NCI-H2107 treated with DMSO at 0.1 percent for 48 hours (cell line): ENCODE measurements around the gene ACOT7.
"Not testable (repeated sequence)": the region's sequence is repeated elsewhere in the genome, so short reads cannot be mapped to it uniquely, and the experiment has no call there.

ENCODE experiments used
- DNase-seq: peaks from one replicate; lab custom pipeline; 2025; ENCODE audit not compliant: unreplicated experiment; lab: John Stamatoyannopoulos, UW

The ACOT7 gene

GRCh38 chr1:6365047-6365446 is 28.5 kb downstream of the ACOT7 start:
- no peak for DNase-seq

DNA sequence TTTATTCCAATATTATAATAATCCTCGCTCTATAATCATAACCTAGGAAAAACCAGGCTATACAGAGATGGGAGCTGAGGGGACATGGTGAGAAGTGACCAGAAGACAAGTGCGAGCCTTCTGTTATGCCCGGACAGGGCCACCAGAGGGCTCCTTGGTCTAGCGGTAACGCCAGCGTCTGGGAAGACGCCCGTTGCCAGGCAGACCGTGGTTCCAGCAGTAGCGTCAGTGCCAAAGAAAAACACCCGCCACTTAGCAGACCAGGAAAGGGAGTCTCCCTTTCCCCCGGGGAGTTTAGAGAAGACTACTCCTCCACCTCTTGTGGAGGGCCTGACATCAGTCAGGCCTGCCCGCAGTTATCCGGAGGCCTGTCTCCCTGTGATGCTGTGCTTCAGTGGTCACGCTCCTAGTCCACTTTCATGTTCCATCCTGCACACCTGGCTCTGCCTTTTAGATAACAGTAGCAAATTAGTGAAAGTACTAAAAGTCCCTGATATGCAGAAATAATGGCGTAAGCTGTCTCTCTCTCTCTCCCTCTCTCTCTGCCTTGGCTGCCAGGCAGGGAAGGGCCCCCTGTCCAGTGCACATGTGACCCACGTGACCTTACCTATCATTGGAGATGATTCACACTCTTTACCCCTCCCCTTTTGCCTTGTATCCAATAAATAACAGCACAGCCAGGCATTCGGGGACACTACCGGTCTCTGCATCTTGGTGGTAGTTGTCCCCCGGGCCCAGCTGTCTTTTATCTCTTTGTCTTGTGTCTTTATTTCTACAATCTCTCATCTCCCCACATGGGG is 30.3 kb downstream of the ACOT7 start:
- not testable (repeated sequence) for DNase-seq

DNA sequence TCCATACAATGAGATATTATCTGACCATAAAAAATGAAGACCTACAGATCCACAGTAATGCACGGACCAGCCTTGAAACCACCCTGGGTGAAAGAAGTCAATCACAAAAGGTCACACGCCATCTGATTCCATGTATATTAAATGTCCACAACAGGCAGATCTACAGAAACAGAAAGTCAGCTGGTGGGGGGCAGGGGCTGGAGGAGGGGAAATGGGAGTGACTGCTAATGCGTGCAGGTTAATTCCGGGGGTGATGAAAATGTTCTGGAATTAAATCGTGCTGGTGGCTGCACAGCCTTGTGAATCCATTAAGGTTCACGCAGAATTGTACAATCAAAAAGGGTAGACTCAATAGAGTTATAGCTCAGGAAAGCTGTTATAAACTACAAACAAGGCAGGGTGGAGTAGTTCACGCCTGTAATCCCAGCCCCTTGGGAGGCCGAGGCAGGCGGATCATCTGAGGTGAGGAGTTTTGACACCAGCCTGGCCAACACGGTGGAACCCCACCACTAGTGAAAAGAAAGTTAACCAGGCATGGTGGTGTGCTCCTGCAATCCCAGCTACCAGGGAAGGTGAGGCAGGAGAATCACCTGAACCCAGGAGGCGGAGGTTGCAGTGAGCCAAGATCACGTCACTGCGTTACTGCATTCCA is 32.3 kb downstream of the ACOT7 start:
- DNase-seq: no peak

- DNase-seq: no peak
Measured at GRCh38 chr1:6360517-6361070, 33.0 kb downstream of the ACOT7 start.

GRCh38 chr1:6360117-6360496 is 33.5 kb downstream of the ACOT7 start:
- no peak for DNase-seq

DNA sequence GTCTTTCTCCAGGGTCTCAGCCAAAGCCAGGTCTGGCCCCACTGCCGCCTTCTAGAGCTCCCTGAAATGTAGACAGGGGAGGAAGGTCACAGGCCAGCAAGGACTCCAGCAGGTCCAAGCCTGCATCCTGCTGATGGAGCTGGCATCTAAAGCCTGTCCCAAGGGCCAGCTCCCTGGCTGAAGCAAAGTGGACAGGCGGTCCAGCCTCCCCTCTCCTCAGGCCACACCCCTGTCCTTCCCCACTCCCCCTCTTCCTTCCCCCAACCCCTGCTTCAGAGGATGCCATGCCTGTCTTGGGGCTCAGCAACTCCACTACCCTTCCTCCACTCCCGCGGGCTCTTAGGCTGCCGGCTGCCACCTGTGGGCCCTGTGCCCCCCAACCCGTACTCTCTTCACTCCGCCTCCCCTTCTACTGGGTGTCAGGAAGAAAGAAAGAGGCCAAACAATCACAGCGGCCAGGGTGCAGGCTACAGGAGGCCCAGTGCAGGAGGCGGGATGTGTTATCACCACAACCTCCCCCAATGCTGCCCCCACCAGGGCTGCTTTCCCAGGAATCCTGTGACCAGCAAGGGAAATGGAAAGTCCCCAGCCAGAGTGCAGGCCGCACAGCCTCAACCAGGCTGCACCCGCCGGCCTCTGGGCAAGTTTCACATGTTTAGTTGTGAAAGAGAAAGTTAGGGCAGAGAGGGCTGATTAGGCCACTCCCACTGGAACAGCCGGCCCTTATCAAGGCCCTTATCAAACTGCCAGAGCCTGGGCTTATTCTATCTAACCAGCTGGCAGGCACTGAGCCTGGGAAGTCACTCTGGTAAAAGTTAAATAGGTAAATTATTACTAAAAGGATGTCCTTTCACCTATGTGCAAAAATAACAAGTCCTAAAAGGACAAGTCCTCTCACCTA is 34.1 kb downstream of the ACOT7 start:
- no peak for DNase-seq

DNA sequence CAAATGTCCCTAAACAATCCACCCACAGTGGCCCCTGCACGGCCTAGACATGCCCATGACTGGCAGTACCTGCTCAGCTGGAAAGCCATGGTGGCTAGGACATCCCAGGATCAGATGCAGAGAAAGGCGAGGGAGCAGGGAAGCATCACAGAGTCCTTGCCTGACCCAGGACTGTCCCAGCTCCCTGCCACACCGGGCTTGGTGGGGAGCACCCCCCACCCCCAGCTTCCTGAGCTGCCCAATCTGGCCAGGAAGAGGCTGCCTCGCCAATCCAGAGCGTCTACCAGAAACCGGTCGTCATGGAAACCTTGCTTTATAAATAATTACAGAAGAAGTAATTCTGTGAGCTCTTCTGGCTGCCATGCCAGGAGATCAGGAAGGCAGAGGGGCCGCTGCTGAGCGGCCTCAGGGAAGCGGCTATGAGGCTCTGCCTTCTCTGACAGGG is 34.8 kb downstream of the ACOT7 start:
- DNase-seq: no peak

DNA sequence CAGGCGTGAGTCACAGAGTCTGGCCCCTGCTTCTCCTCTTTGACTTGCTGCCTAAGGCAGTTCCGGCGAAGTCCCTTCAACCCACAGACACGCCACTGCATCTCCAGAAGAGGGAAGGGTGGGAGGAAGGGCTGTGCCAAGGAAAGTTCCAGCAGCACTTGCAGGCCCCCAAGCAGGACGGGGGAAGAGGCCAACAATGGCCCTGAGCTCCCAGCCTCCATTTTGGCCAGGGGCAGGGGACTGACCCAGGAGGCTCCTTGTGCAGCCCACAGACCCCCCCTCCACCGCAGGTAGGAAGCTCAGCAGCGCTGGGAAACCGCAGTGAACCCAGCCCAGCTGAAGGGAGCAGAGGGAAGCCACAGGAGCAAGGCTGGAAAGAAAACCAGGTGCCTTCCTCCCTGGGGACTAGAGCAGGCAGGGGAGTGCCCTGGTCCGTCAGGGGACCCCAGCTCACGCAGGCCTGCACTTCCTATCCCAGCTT is 35.4 kb downstream of the ACOT7 start:
- no peak for DNase-seq

DNA sequence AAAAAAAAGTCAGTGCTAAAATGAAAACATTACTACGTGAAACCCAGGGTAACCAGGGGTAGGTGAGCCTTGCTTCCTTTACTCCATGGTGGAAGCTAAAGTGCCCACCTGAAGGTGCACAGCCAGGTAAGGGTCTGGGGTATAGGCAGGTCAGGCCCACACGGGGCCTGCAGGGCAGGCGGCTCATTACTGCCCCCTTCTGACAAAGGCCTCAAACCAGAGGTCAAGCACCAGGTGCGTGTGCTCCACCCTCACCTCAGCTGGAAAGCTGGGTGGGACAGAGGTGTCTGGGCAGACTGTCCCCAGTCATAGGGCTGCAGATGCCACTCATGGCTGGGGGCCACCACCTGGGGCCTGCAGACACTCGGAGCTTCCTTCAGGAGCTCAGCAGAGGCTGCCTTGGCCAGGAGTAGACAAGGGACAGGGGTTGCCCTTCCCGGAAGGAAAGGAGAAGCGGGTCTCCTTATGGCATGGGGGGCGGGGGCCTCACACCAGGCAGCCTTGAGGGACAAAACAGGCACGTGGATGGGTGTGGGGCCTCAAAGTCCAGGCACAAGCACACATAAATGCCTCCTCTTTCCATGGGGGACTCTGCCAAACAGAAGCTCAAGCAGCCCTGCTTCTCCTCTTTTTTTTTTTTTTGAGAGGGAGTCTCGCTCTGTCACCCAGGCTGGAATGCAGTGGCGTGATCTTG is 36.2 kb downstream of the ACOT7 start:
- DNase-seq: no peak

- no peak for DNase-seq
Measured at GRCh38 chr1:6355621-6356020, 37.9 kb downstream of the ACOT7 start.

GRCh38 chr1:6354659-6355317 is 38.8 kb downstream of the ACOT7 start:
- no peak for DNase-seq

DNA sequence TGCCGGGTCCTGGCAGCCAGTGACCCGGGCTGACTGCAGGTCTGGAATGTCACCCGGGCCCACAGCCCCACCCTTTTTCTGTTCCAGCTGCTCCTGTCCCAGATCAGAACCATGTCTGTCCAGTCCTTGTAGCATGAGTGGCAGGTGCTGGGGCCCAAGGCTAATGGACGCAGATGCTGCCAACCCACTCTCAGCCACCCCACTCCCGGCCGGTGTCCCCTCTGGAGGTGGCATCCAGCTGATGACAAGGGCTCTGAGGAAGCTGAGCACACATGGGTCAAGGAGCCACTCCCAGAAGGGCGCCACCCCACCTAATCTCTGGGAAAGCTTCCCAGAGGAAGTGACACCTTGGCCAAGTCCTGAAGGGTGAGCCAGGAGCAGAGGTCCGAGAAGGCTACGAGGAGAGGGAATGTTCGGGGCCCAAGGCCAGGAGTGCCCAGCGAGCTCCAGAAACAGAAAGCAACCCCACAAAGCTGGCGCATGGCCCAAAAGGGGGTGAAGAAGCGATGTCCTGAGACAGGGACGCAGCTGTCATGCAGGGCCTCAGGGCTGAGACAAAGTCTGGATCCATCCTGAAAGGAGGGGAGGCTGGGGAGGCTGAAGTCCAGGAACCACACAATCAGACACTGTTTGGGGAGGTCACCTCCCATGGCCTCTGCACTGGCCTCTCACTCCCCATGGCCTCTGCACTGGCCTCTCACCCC is 39.5 kb downstream of the ACOT7 start:
- no peak for DNase-seq

DNA sequence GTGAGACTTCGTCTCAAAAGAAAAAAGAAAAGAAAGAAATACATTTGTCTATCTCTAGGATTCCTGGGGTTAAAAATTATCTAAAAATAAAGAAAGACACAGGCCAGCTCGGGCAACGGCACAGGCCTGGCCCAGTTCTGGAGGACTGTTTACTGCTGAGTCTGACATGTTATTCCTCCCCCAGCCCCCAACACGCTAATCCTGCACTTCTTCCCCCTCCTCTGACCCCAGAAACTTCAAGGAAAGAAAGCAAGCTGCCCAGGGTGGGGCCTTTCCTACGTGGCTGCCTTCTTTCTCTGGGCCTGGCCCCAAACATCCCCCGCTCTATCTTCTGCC is 40.0 kb downstream of the ACOT7 start:
- no peak for DNase-seq

GRCh38 chr1:6352138-6352563 is 41.4 kb downstream of the ACOT7 start:
- no peak for DNase-seq

DNA sequence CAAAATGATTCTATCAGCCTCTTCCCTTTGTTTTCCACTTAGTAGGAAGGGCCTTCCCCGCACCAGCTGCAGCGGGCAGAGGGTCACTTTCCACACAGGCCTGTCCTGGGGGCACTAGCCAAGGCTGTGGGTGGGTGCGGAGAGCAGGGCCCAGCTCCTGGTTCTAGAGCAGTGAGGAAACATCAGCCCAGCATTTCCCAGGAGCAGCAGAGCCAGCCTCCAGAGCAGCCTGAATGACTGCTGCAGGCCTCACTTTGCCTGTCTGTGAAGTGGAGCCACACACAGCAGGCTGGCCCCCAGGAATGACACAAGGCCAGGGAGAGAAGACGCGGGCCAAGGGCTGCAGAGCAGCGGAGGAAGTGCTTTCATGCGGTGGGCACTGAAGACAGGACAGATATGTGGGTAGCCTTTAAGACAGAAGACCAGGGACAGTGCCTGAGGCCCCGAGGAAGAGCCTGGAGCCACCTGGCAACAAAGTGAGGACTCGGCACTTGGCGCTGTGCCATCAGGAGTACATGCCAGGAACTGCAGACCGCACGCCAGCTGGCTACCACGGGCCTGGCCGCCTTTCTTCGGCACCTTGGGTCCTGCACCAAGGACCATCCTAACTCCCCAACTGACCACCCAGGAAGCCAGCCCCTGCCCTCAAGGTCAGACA is 42.0 kb downstream of the ACOT7 start:
- DNase-seq: no peak

- DNase-seq: no peak
Measured at GRCh38 chr1:6350416-6351088, 43.0 kb downstream of the ACOT7 start.

- DNase-seq: no peak
Measured at GRCh38 chr1:6349254-6349943, 44.2 kb downstream of the ACOT7 start.
